Stimulated activated naive CD4-positive, alpha-beta T cell treated with Interleukin-2 at 50 U/mL for 16 hours (primary cell): ENCODE results near the gene GLOD4.
"Not testable (repeated sequence)": the region's sequence is repeated elsewhere in the genome, so short reads cannot be mapped to it uniquely, and the experiment has no call there.

Experiments
- DNase-seq: peaks from one replicate; lab custom pipeline; 2025; lab: John Stamatoyannopoulos, UW

The GLOD4 gene

GRCh38 chr17:781805-782731 is at the start of gene GLOD4, which contains the start of gene MRM3:
GLOD4 (minus strand) TSS chr17:782280; CDS start chr17:782255, 25 bp downstream.
MRM3 (plus strand) TSS chr17:782353; CDS start chr17:782379, 26 bp downstream.
- peak; percentile 90 for DNase-seq

GRCh38 chr17:830950-831349 is 48.9 kb upstream of the GLOD4 start:
- DNase-seq = no peak

GRCh38 chr17:830381-830780 is 48.3 kb upstream of the GLOD4 start:
- DNase-seq = no peak

- DNase-seq = not testable (repeated sequence)
These were observed 47.5 kb upstream of the GLOD4 start for GRCh38 chr17:829614-830013.

- no peak for DNase-seq
These were observed 46.7 kb upstream of the GLOD4 start for GRCh38 chr17:828761-829160.

GRCh38 chr17:826778-827177 is 44.7 kb upstream of the GLOD4 start:
- DNase-seq = no peak

GRCh38 chr17:825216-825615 is 43.1 kb upstream of the GLOD4 start:
- DNase-seq = no peak

- no peak for DNase-seq
These were observed 42.3 kb upstream of the GLOD4 start for GRCh38 chr17:824378-824777.

GRCh38 chr17:823501-823902 is 41.4 kb upstream of the GLOD4 start:
- no peak for DNase-seq

- no peak for DNase-seq
These were observed 37.2 kb upstream of the GLOD4 start for GRCh38 chr17:819251-819650.

- DNase-seq = no peak
These were observed 32.3 kb upstream of the GLOD4 start for GRCh38 chr17:814371-814770.

- DNase-seq = no peak
These were observed 30.6 kb upstream of the GLOD4 start for GRCh38 chr17:812638-813204.

- DNase-seq = no peak
These were observed 29.1 kb upstream of the GLOD4 start for GRCh38 chr17:811051-811784.

- no peak for DNase-seq
These were observed 25.6 kb upstream of the GLOD4 start for GRCh38 chr17:807523-808294.

- no peak for DNase-seq
These were observed 24.9 kb upstream of the GLOD4 start for GRCh38 chr17:806781-807522.

GRCh38 chr17:806346-806745 is 24.3 kb upstream of the GLOD4 start:
- DNase-seq = no peak

- not testable (repeated sequence) for DNase-seq
These were observed 23.8 kb upstream of the GLOD4 start for GRCh38 chr17:805886-806285.

- no peak for DNase-seq
These were observed 22.7 kb upstream of the GLOD4 start for GRCh38 chr17:804541-805435.

GRCh38 chr17:802901-803881 is 21.1 kb upstream of the GLOD4 start:
- no peak for DNase-seq
